H9 (cell line): ENCODE data around the gene ZNF768. TPM values are rescaled to one million over a fixed set of nuclear protein-coding genes. Genes with fewer than 3 reads are reported as not detected.

Experiments
- DNase-seq: peaks from one replicate; pipeline ENCODE4 v3.0.0-alpha.2; 2017
- H2AFZ ChIP-seq: one replicate; pipeline ENCODE4 v1.6.1; 2013; ENCODE audit warnings: mild to moderate bottlenecking, low read length, control low read depth, moderate library complexity
- H2AK5ac ChIP-seq: 2 replicates; pipeline ENCODE4 v1.6.1; 2013; ENCODE audit warnings: low read length, control low read depth, mixed read lengths; ENCODE audit not compliant: insufficient read length
- H2BK120ac ChIP-seq: one replicate; pipeline ENCODE4 v1.6.1; 2013; ENCODE audit warnings: low read depth, mild to moderate bottlenecking, low read length, control low read depth, inconsistent platforms; ENCODE audit not compliant: poor library complexity, severe bottlenecking
- H2BK12ac ChIP-seq: 2 replicates; pipeline ENCODE4 v1.6.1; 2013; ENCODE audit warnings: low read length, control low read depth, mixed read lengths, low read depth; ENCODE audit not compliant: insufficient read length
- H2BK15ac ChIP-seq: 2 replicates; pipeline ENCODE4 v1.6.1; 2013; ENCODE audit warnings: low read depth, low read length, control low read depth
- H2BK20ac ChIP-seq: one replicate; pipeline ENCODE4 v1.6.1; 2013; ENCODE audit warnings: low read depth, mild to moderate bottlenecking, low read length, control low read depth, inconsistent platforms; ENCODE audit not compliant: poor library complexity, severe bottlenecking
- H2BK5ac ChIP-seq: 2 replicates; pipeline ENCODE4 v1.6.1; 2013; ENCODE audit warnings: low read length, control low read depth, mixed read lengths; ENCODE audit not compliant: insufficient read length
- H3K14ac ChIP-seq: 2 replicates; pipeline ENCODE4 v1.6.1; 2013; ENCODE audit warnings: low read length, control low read depth; ENCODE audit not compliant: insufficient read depth
- H3K18ac ChIP-seq: 2 replicates; pipeline ENCODE4 v1.6.1; 2013; ENCODE audit warnings: low read depth, mild to moderate bottlenecking, mixed read lengths, low read length, control low read depth; ENCODE audit not compliant: insufficient read length
- H3K23ac ChIP-seq: 2 replicates; pipeline ENCODE4 v1.6.1; 2013; ENCODE audit warnings: low read length, control low read depth, mixed read lengths, low read depth; ENCODE audit not compliant: insufficient read length
- H3K23me2 ChIP-seq: 2 replicates; pipeline ENCODE4 v1.6.1; 2013; ENCODE audit warnings: low read depth, mild to moderate bottlenecking, mixed read lengths, low read length, control low read depth; ENCODE audit not compliant: insufficient read length, poor library complexity, severe bottlenecking
- H3K27ac ChIP-seq: 2 replicates; pipeline ENCODE4 v1.5.1; 2013; ENCODE audit warnings: low read length, control low read depth, mixed read lengths, low read depth; ENCODE audit not compliant: insufficient read length
- H3K27me3 ChIP-seq: 2 replicates; pipeline ENCODE4 v1.6.1; 2013; ENCODE audit warnings: low read length, control low read depth, inconsistent platforms; ENCODE audit not compliant: insufficient read depth
- H3K4ac ChIP-seq: 2 replicates; pipeline ENCODE4 v1.6.1; 2013; ENCODE audit warnings: low read depth, mild to moderate bottlenecking, control low read depth, inconsistent platforms, low read length, moderate library complexity
- H3K4me1 ChIP-seq: 2 replicates; pipeline ENCODE4 v1.6.1; 2013; ENCODE audit warnings: low read length, control low read depth, inconsistent platforms; ENCODE audit not compliant: insufficient read depth
- H3K4me2 ChIP-seq: 2 replicates; pipeline ENCODE4 v1.6.1; 2013; ENCODE audit warnings: low read length, control low read depth, mixed read lengths; ENCODE audit not compliant: insufficient read length, insufficient read depth
- H3K56ac ChIP-seq: 2 replicates; pipeline ENCODE4 v1.6.1; 2013; ENCODE audit warnings: low read depth, mild to moderate bottlenecking, mixed read lengths, low read length, control low read depth; ENCODE audit not compliant: insufficient read length
- H3K79me1 ChIP-seq: 2 replicates; pipeline ENCODE4 v1.6.1; 2013; ENCODE audit warnings: low read depth, mild to moderate bottlenecking, moderate library complexity, low read length, control low read depth, inconsistent platforms; ENCODE audit not compliant: insufficient read depth, poor library complexity, severe bottlenecking
- H3K79me2 ChIP-seq: 2 replicates; pipeline ENCODE4 v1.6.1; 2013; ENCODE audit warnings: low read length, control low read depth, inconsistent platforms; ENCODE audit not compliant: insufficient read depth
- H3K9ac ChIP-seq: 2 replicates; pipeline ENCODE4 v1.6.1; 2013; ENCODE audit warnings: low read length, control low read depth, mixed read lengths; ENCODE audit not compliant: insufficient read length; ENCODE audit errors: extremely low read depth
- H3K9me3 ChIP-seq: one replicate; pipeline ENCODE4 v1.6.1; 2013; ENCODE audit warnings: low read depth, low read length, inconsistent platforms; ENCODE audit not compliant: control insufficient read depth
- H3T11ph ChIP-seq: one replicate; pipeline ENCODE4 v1.6.1; 2013; ENCODE audit warnings: mild to moderate bottlenecking, low read length, control low read depth, inconsistent platforms
- H4K20me1 ChIP-seq: one replicate; pipeline ENCODE4 v1.6.1; 2013; ENCODE audit not compliant: control insufficient read depth, insufficient read length, insufficient read depth
- H4K5ac ChIP-seq: 2 replicates; pipeline ENCODE4 v1.6.1; 2013; ENCODE audit warnings: low read depth, mild to moderate bottlenecking, mixed read lengths, low read length, control low read depth; ENCODE audit not compliant: insufficient read length
- H4K8ac ChIP-seq: replicated peaks from 2 replicates; pipeline ENCODE4 v1.6.1; 2013; ENCODE audit warnings: low read length, control low read depth, mixed read lengths, low read depth; ENCODE audit not compliant: insufficient read length
- H4K91ac ChIP-seq: 2 replicates; pipeline ENCODE4 v1.6.1; 2013; ENCODE audit warnings: low read depth, mild to moderate bottlenecking, moderate library complexity, mixed read lengths, low read length, control low read depth; ENCODE audit not compliant: insufficient read length
- H3K27ac Mint-ChIP-seq, 3 experiments: 2 replicates in 2 of 3; 3 replicates in 1 of 3; pipeline ENCODE4 v1.8.0; 2020 to 2021; ENCODE audit warnings: mixed read lengths in 3 of 3, mild to moderate bottlenecking in 1 of 3, moderate library complexity in 1 of 3
- H3K27me3 Mint-ChIP-seq: 2 replicates; pipeline ENCODE4 v1.8.0; 2021; ENCODE audit warnings: low read depth, mild to moderate bottlenecking, moderate library complexity, mixed read lengths
- H3K36me3 Mint-ChIP-seq, 3 experiments: 2 replicates in 2 of 3; 3 replicates in 1 of 3; pipeline ENCODE4 v1.8.0; 2020 to 2021; ENCODE audit warnings: low read depth in 3 of 3, mixed read lengths in 3 of 3; ENCODE audit not compliant: insufficient read depth in 1 of 3
- H3K4me1 Mint-ChIP-seq, 2 experiments: 2 replicates each; pipeline ENCODE4 v1.8.0; 2020; ENCODE audit warnings: mixed read lengths in 2 of 2
- H3K4me3 Mint-ChIP-seq, 2 experiments: 2 replicates in 1 of 2; 3 replicates in 1 of 2; pipeline ENCODE4 v1.8.0; 2020 to 2021; ENCODE audit warnings: mild to moderate bottlenecking in 2 of 2, mixed read lengths in 2 of 2, moderate library complexity in 1 of 2
- H3K9me3 Mint-ChIP-seq, 2 experiments: 2 replicates in 1 of 2; 3 replicates in 1 of 2; pipeline ENCODE4 v1.8.0; 2020; ENCODE audit warnings: mild to moderate bottlenecking in 2 of 2, mixed read lengths in 2 of 2, moderate library complexity in 1 of 2
- CTCF ChIP-seq: fragments of 200-600 bp; sonication (generic); conservative IDR thresholded peaks from 3 replicates; pipeline ENCODE4 v1.8.0; 2021; ENCODE audit warnings: antibody characterized with exemption, mild to moderate bottlenecking
- WGBS: extraction: QIAGEN DNeasy Blood & Tissue Kit; methylation state at CpG from one replicate; pipeline ENCODE4 v1.1.7; 2013; ENCODE audit warnings: missing lambda C conversion rate, low lambda C conversion rate, mixed read lengths; ENCODE audit not compliant: insufficient read length; ENCODE audit errors: extremely low coverage; 5-methylcytosine and 5-hydroxymethylcytosine counted together
- total RNA-seq: library from RNA; stranded (reverse); gene quantifications from 2 replicates; pipeline ENCODE4 v1.2.1, GENCODE V29; 2021

The ZNF768 gene
- total RNA-seq, 1 experiment from 2014 or later = 40.0 TPM

- no peak overlapping the region for H3K4ac ChIP-seq
- H4K91ac ChIP-seq = no peak overlapping the region
- H3K79me2 ChIP-seq = no peaks in the 10 kb centered on the region
- peaks cover 8% of the 10 kb centered on the region for H3K23me2 ChIP-seq
- peaks cover 14 to 22% of the 10 kb centered on the region in 2 experiments for H3K4me1 Mint-ChIP-seq
- no peak overlapping the region for H3K18ac ChIP-seq
- no peak overlapping the region for H4K8ac ChIP-seq
- H3K23ac ChIP-seq = no peak overlapping the region
- H3K56ac ChIP-seq = no peak overlapping the region
- no peak overlapping the region for H2AK5ac ChIP-seq
- H2BK15ac ChIP-seq = no peak overlapping the region
- H2BK120ac ChIP-seq = no peak overlapping the region
- no peaks in the 10 kb centered on the region for H3K27me3 ChIP-seq
- H2BK20ac ChIP-seq = no peak overlapping the region
- no CpG with 5 or more reads among the region's 6 CpGs for WGBS
- H2BK5ac ChIP-seq = no peak overlapping the region
- H3K27ac Mint-ChIP-seq = peak overlapping the region in 2 of 3 experiments; percentile 26 to 42; a peak in 3 of 7 replicates
- no peak overlapping the region for H3K9ac ChIP-seq
- H2AFZ ChIP-seq = no peak overlapping the region
- H3T11ph ChIP-seq = no peak overlapping the region
- no peak overlapping the region for H4K5ac ChIP-seq
- no peak overlapping the region for H3K14ac ChIP-seq
- H3K79me1 ChIP-seq = no peaks in the 10 kb centered on the region
- H2BK12ac ChIP-seq = no peak overlapping the region
- peaks cover 2 to 11% (median 10%) of the 10 kb centered on the region in 3 experiments for H3K36me3 Mint-ChIP-seq
- H3K9me3 Mint-ChIP-seq = no peaks in the 10 kb centered on the region
- H3K4me2 ChIP-seq = no peak overlapping the region
- no peaks in the 10 kb centered on the region for H4K20me1 ChIP-seq
- H3K27ac ChIP-seq = no peak overlapping the region
- TF ChIP-seq CTCF = no peak
- no peaks in the 10 kb centered on the region for H3K27me3 Mint-ChIP-seq
- H3K4me1 ChIP-seq = no peaks in the 10 kb centered on the region; the same call in 1 of the 2 replicates
- H3K9me3 ChIP-seq = no peaks in the 10 kb centered on the region
- no peak for DNase-seq
- H3K4me3 Mint-ChIP-seq = peak overlapping the region in 1 of 2 experiments; percentile 19; a peak in 2 of 5 replicates
Observed at GRCh38 chr16:30559690-30560089, 33.3 kb upstream of the ZNF768 start.
